Measurements from ENCODE around the gene CHRNA1. TPM values are rescaled to one million over a fixed set of nuclear protein-coding genes. Genes with fewer than 3 reads are reported as not detected.

The CHRNA1 gene
- total RNA-seq, 2 donors from 2014 or later: not detected

- no peak overlapping the region for H3K4me3 ChIP-seq (ENCODE audit: low read length)
- H3K4me1 ChIP-seq (ENCODE audit: control insufficient read depth, insufficient read depth, low read length): no peaks in the 10 kb centered on the region
- no peak for TF ChIP-seq CTCF (conservative IDR thresholded peaks at IDR 0.05)
Observed at GRCh38 chr2:174718591-174718990, 45.7 kb downstream of the CHRNA1 start.

GRCh38 chr2:174717916-174718315 lies 46.4 kb downstream of the CHRNA1 start:
- TF ChIP-seq CTCF (conservative IDR thresholded peaks at IDR 0.05): no peak
- no peak for DNase-seq
- Mint-ChIP-seq H3K27me3 (ENCODE audit: insufficient read depth) (no peaks in the 10 kb centered on the region), H3K27ac (no peak overlapping the region), H3K36me3 (ENCODE audit: low read depth) (no peaks in the 10 kb centered on the region), H3K4me3 (no peak overlapping the region), H3K4me1 (no peaks in the 10 kb centered on the region), H3K9me3 (peaks cover 6% of the 10 kb centered on the region)
- Histone ChIP-seq H3K9ac (ENCODE audit: extremely low read depth, low read length, poor library complexity, severe bottlenecking) (no peak overlapping the region), H3K27me3 (ENCODE audit: control insufficient read depth, insufficient read depth, low read length, poor library complexity, severe bottlenecking) (no peaks in the 10 kb centered on the region), H3K36me3 (ENCODE audit: control insufficient read depth, insufficient read depth, low read length) (no peaks in the 10 kb centered on the region), H3K4me1 (ENCODE audit: control insufficient read depth, insufficient read depth, low read length) (no peaks in the 10 kb centered on the region), H3K4me3 (ENCODE audit: low read length) (no peak overlapping the region), H3K27ac (ENCODE audit: low read depth, low read length) (no peak overlapping the region), H3K9me3 (ENCODE audit: control insufficient read depth, low read length) (peaks cover 4% of the 10 kb centered on the region)
- WGBS, 2 experiments (ENCODE audit: insufficient coverage in 1 of 2, insufficient read length in 1 of 2): 95 to 100% methylated on average over 2 to 3 of the region's 3 CpGs

More at GRCh38 chr2:174718591-174718990, 45.7 kb downstream of the CHRNA1 start:
- no peak overlapping the region for H3K9ac ChIP-seq (ENCODE audit: extremely low read depth, low read length, poor library complexity, severe bottlenecking)
- no peaks in the 10 kb centered on the region for H3K27me3 ChIP-seq (ENCODE audit: control insufficient read depth, insufficient read depth, low read length, poor library complexity, severe bottlenecking)
- peaks cover 4% of the 10 kb centered on the region for H3K9me3 ChIP-seq (ENCODE audit: control insufficient read depth, low read length)
- H3K36me3 Mint-ChIP-seq (ENCODE audit: low read depth): no peaks in the 10 kb centered on the region
- H3K27ac ChIP-seq (ENCODE audit: low read depth, low read length): no peak overlapping the region
- no peak overlapping the region for H3K27ac Mint-ChIP-seq
- H3K4me3 Mint-ChIP-seq: no peak overlapping the region
- H3K36me3 ChIP-seq (ENCODE audit: control insufficient read depth, insufficient read depth, low read length): no peaks in the 10 kb centered on the region
- no peaks in the 10 kb centered on the region for H3K4me1 Mint-ChIP-seq
- 58 to 73% methylated on average over 2 to 4 of the region's 4 CpGs for WGBS, 2 experiments (ENCODE audit: insufficient coverage in 1 of 2, insufficient read length in 1 of 2)
- no peak for DNase-seq
- peaks cover 6% of the 10 kb centered on the region for H3K9me3 Mint-ChIP-seq
- H3K27me3 Mint-ChIP-seq (ENCODE audit: insufficient read depth): no peaks in the 10 kb centered on the region

- no peak for DNase-seq
- Mint-ChIP-seq H3K27me3 (ENCODE audit: insufficient read depth) (no peaks in the 10 kb centered on the region), H3K4me1 (no peaks in the 10 kb centered on the region), H3K36me3 (ENCODE audit: low read depth) (no peaks in the 10 kb centered on the region), H3K27ac (no peak overlapping the region), H3K4me3 (no peak overlapping the region), H3K9me3 (peaks cover 6% of the 10 kb centered on the region)
- no peaks in the 10 kb centered on the region for H3K4me1 ChIP-seq (ENCODE audit: control insufficient read depth, insufficient read depth, low read length)
- no peaks in the 10 kb centered on the region for H3K27me3 ChIP-seq (ENCODE audit: control insufficient read depth, insufficient read depth, low read length, poor library complexity, severe bottlenecking)
- H3K4me3 ChIP-seq (ENCODE audit: low read length): no peak overlapping the region
- TF ChIP-seq CTCF (conservative IDR thresholded peaks at IDR 0.05): no peak
- WGBS, 2 experiments (ENCODE audit: insufficient coverage in 1 of 2, insufficient read length in 1 of 2): 87 to 94% methylated on average over 6 of the region's 6 CpGs
- no peaks in the 10 kb centered on the region for H3K36me3 ChIP-seq (ENCODE audit: control insufficient read depth, insufficient read depth, low read length)
- H3K9me3 ChIP-seq (ENCODE audit: control insufficient read depth, low read length): peaks cover 4% of the 10 kb centered on the region
- H3K27ac ChIP-seq (ENCODE audit: low read depth, low read length): no peak overlapping the region
- H3K9ac ChIP-seq (ENCODE audit: extremely low read depth, low read length, poor library complexity, severe bottlenecking): no peak overlapping the region
Observed at GRCh38 chr2:174717273-174717672, 47.0 kb downstream of the CHRNA1 start.
